Measurements from ENCODE around the gene MAPK1IP1L. TPM values are rescaled to one million over a fixed set of nuclear protein-coding genes. Genes with fewer than 3 reads are reported as not detected.

MAPK1IP1L gene
- total and polyA plus RNA-seq, 2 of the 8 experiments (the other 6 are each of a cell fraction or from before 2014, with no cell fraction given), result 111 to 228 TPM

DNA sequence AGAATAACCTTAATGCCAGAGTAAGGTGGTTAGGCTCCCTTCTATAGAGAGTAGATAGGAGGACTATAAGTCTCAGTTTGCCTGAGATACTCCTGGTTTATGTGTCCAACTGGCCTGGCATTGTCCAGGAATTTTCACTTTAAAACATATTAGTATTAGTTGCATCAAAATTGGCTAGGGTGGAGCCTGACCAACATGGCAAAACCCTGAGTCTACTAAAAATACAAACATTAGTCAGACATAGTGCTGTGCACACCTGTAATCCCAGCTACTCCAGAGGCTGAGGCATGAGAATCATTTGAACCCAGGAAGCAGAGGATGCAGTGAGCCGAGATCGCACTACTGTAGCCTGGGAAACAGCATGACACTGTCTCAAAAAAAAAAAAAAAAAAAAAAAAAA is 36.4 kb upstream of the MAPK1IP1L start:
- Histone ChIP-seq H4K8ac (ENCODE audit: extremely low read depth, insufficient read depth, low read length) (no peak overlapping the region), H3K27ac (ENCODE audit: low read depth, low read length) (no peak overlapping the region), H3K9ac (replicated peaks in 1 of 4; ENCODE audit: extremely low read depth in 1 of 4, low read depth in 3 of 4, low read length in 3 of 4) (no peak overlapping the region), H2AK5ac (ENCODE audit: low read depth, low read length) (no peak overlapping the region), H2BK12ac (ENCODE audit: low read depth, low read length) (no peak overlapping the region), H4K20me1 (replicated peaks in 1 of 2; ENCODE audit: control insufficient read depth in 1 of 2, insufficient read depth in 2 of 2, low read length in 2 of 2) (peaks cover 0 to 8% of the 10 kb centered on the region in 2 experiments), H3K4ac (replicated peaks; ENCODE audit: insufficient read length, low read depth, low read length) (no peak overlapping the region), H2BK5ac (ENCODE audit: low read depth, low read length) (no peak overlapping the region), H3K9me3 (ENCODE audit: insufficient read depth in 2 of 2, low read depth in 1 of 2, low read length in 1 of 2) (no peaks in the 10 kb centered on the region), H3K4me3 (ENCODE audit: extremely low read depth in 1 of 4, insufficient read depth in 2 of 4, low read depth in 3 of 4, low read length in 4 of 4) (no peak overlapping the region), H2AFZ (ENCODE audit: low read length) (no peak overlapping the region), H3K79me1 (ENCODE audit: low read depth, low read length) (peaks cover 3% of the 10 kb centered on the region; the same call in 1 of the 2 replicates), H3K14ac (ENCODE audit: insufficient read length) (no peak overlapping the region), H4K5ac (ENCODE audit: insufficient read length, low read depth, low read length) (no peak overlapping the region), H2BK120ac (replicated peaks; ENCODE audit: low read depth, low read length) (no peak overlapping the region), H2BK20ac (ENCODE audit: low read length) (no peak overlapping the region), H3K27me3 (replicated peaks in 1 of 4; ENCODE audit: control insufficient read depth in 3 of 4, extremely low read depth in 1 of 4, insufficient read depth in 3 of 4, low read length in 3 of 4) (no peaks in the 10 kb centered on the region), H3K18ac (ENCODE audit: extremely low read depth, low read length) (no peak overlapping the region), H3K4me2 (ENCODE audit: insufficient read depth in 1 of 2, low read depth in 2 of 2, low read length in 2 of 2) (no peak overlapping the region), H3K23me2 (ENCODE audit: low read depth, low read length) (no peaks in the 10 kb centered on the region), H3K4me1 (replicated peaks in 1 of 4; ENCODE audit: control insufficient read depth in 3 of 4, insufficient read depth in 4 of 4, low read length in 3 of 4) (peaks cover 0 to 2% (median 0%) of the 10 kb centered on the region in 4 experiments; a peak in 1 of 7 replicates), H3K56ac (replicated peaks; ENCODE audit: insufficient read length, low read depth, low read length) (no peak overlapping the region), H2BK15ac (ENCODE audit: low read length) (no peak overlapping the region), H3K79me2 (ENCODE audit: control insufficient read depth in 1 of 2, insufficient read depth in 2 of 2, low read length in 2 of 2) (peaks cover 0 to 67% of the 10 kb centered on the region in 2 experiments; a peak in 2 of 4 replicates), H3K36me3 (ENCODE audit: control insufficient read depth in 2 of 4, insufficient read depth in 4 of 4, low read length in 3 of 4) (peaks cover 6 to 78% (median 22%) of the 10 kb centered on the region in 4 experiments), H3K23ac (ENCODE audit: insufficient read length) (no peak overlapping the region), H4K91ac (replicated peaks; ENCODE audit: insufficient read length, low read length) (no peak overlapping the region)
- no peak for FAIRE-seq
- DNase-seq (ENCODE audit: low read depth in 1 of 2, low spot score in 2 of 2), result no peak
- CTCF ChIA-PET (ENCODE audit: partially characterized antibody), result interaction anchor here (0.7 kb wide), 1 partner anchor 36 kb away, joined by 3 read pairs; no protein-coding TSS in a partner anchor
- WGBS, 2 experiments (ENCODE audit: extremely low coverage in 1 of 2, insufficient coverage in 1 of 2, insufficient read length in 1 of 2, insufficient replicate concordance in 2 of 2, low coverage in 1 of 2, low lambda C conversion rate in 2 of 2, missing lambda C conversion rate in 1 of 2), result 83% methylated on average over 2 of the region's 2 CpGs; no CpG with 5 or more reads in 1 of the 2 experiments
- POLR2A ChIA-PET (ENCODE audit: partially characterized antibody), result interaction anchor here (0.9 to 3.3 kb wide), 6 partner anchors 8 to 41 kb away, joined by 3 to 29 read pairs (median 4); partner anchors contain the start of genes MAPK1IP1L, SOCS4 and WDHD1
- TF ChIP-seq EGR1 (IDR thresholded peaks at IDR 0.05; ENCODE audit: borderline replicate concordance, low read depth, low read length) (no peak), CHD1 (IDR thresholded peaks at IDR 0.05; ENCODE audit: low read depth, low read length) (no peak), MAFK (IDR thresholded peaks at IDR 0.05; ENCODE audit: low read depth, low read length) (no peak), TCF12 (IDR thresholded peaks at IDR 0.05; ENCODE audit: low read depth, low read length) (no peak), SP1 (IDR thresholded peaks at IDR 0.05; ENCODE audit: low read depth, low read length) (no peak), KDM5A (IDR thresholded peaks at IDR 0.05; ENCODE audit: low read length) (no peak), YY1 (IDR thresholded peaks at IDR 0.05; ENCODE audit: low read depth, low read length) (no peak), JUN (IDR thresholded peaks at IDR 0.05; ENCODE audit: low read depth, low read length) (no peak), SIN3A (conservative IDR thresholded peaks at IDR 0.05 in 1 of 2, IDR thresholded peaks at IDR 0.05 in 1 of 2; ENCODE audit: low read depth in 1 of 2, low read length in 2 of 2) (no peak), SP2 (IDR thresholded peaks at IDR 0.05; ENCODE audit: low read length) (no peak), CBX8 (IDR thresholded peaks at IDR 0.05; ENCODE audit: borderline replicate concordance, low read depth, low read length) (no peak), CTBP2 (IDR thresholded peaks at IDR 0.05; ENCODE audit: borderline replicate concordance, insufficient read depth, insufficient read length, low read length) (no peak), NANOG (IDR thresholded peaks at IDR 0.05; ENCODE audit: insufficient read depth, low read depth, low read length, poor library complexity, severe bottlenecking) (no peak), POU5F1 (IDR thresholded peaks at IDR 0.05; ENCODE audit: low read depth, low read length) (no peak)
- TF ChIP-seq, protein P1, sequence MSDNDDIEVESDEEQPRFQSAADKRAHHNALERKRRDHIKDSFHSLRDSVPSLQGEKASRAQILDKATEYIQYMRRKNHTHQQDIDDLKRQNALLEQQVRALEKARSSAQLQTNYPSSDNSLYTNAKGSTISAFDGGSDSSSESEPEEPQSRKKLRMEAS (IDR thresholded peaks at IDR 0.05), result no peak

All from H1 (cell line).